ENCODE measurements around the gene SCT.
"Not testable (repeated sequence)": the region's sequence is repeated elsewhere in the genome, so short reads cannot be mapped to it uniquely, and the experiment has no call there.

Gene SCT

GRCh38 chr11:653837-654236 lies 26.9 kb upstream of the SCT start:
- Mint-ChIP-seq H3K4me1 (ENCODE audit: low read depth) (no peaks in the 10 kb centered on the region), H3K4me3 (no peak overlapping the region), H3K36me3 (no peaks in the 10 kb centered on the region), H3K9me3 (ENCODE audit: low read depth) (no peaks in the 10 kb centered on the region), H3K27me3 (no peaks in the 10 kb centered on the region), H3K27ac (no peak overlapping the region)

DNA sequence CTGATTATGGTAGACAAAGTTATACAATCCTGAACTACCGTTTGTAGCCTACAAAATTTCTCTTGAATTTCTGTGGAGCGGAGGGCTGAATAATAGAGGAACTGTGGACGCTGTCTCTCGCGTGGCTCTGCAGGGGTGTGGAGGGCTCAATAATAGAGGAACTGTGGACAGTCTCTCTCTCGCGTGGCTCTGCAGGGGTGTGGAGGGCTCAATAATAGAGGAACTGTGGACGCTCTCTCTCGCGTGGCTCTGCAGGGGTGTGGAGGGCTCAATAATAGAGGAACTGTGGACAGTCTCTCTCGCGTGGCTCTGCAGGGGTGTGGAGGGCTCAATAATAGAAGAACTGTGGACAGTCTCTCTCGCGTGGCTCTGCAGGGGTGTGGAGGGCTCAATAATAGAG lies 26.2 kb upstream of the SCT start:
- H3K4me1 Mint-ChIP-seq (ENCODE audit: low read depth); H3K36me3 Mint-ChIP-seq; H3K9me3 Mint-ChIP-seq (ENCODE audit: low read depth); H3K4me3 Mint-ChIP-seq; H3K27ac Mint-ChIP-seq; H3K27me3 Mint-ChIP-seq: not testable (repeated sequence)

GRCh38 chr11:650482-650881 lies 23.5 kb upstream of the SCT start:
- Mint-ChIP-seq H3K27ac (no peak overlapping the region), H3K4me3 (no peak overlapping the region), H3K4me1 (ENCODE audit: low read depth) (peaks cover 2% of the 10 kb centered on the region), H3K9me3 (ENCODE audit: low read depth) (no peaks in the 10 kb centered on the region), H3K27me3 (no peaks in the 10 kb centered on the region), H3K36me3 (no peaks in the 10 kb centered on the region)

- not testable (repeated sequence) for H3K4me3 Mint-ChIP-seq; H3K4me1 Mint-ChIP-seq (ENCODE audit: low read depth); H3K27ac Mint-ChIP-seq; H3K36me3 Mint-ChIP-seq; H3K9me3 Mint-ChIP-seq (ENCODE audit: low read depth); H3K27me3 Mint-ChIP-seq
Measured at GRCh38 chr11:647672-648158, 20.7 kb upstream of the SCT start.

DNA sequence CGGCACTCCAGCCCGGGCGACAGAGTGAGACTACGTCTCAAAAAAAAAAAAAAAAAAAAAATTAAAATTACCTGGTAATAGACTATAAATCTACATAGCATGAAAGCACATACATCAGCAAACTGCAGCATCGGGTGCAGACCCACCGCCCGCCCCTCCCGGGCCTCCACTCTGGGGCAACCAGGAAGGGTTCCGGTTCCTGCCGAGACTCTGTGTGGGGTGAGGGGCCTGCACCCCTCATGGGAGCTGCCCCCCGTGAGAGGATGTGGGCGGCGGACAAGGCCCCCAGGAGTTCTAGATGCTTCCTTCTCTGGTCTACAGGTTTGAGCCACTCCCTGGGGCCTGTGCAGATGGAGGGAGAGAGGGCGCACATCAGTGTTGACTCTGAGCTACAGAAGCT lies 19.2 kb upstream of the SCT start:
- Mint-ChIP-seq H3K27ac (no peak overlapping the region), H3K4me1 (ENCODE audit: low read depth) (peaks cover 2% of the 10 kb centered on the region), H3K4me3 (no peak overlapping the region), H3K27me3 (no peaks in the 10 kb centered on the region), H3K36me3 (no peaks in the 10 kb centered on the region), H3K9me3 (ENCODE audit: low read depth) (no peaks in the 10 kb centered on the region)

DNA sequence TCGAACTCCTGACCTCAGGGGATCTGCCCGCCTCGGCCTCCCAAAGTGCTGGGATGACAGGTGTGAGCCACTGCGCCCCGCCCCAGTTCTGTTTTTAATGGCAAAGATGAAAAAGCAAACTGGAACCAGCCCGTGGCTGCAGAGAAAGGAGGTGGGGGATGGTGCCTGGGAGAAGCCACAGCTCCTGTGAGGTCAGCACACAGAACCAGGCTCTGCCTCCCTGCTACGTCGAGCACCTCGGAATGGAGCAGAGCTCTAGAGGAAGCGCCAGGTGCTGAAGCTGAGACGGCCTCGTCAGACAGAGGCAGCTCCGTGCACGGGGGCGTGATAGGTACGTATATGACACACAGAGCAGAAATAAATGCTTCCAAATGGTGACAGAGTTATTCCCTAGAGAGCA lies 18.6 kb upstream of the SCT start:
- no peak overlapping the region for H3K27ac Mint-ChIP-seq
- H3K9me3 Mint-ChIP-seq (ENCODE audit: low read depth): no peaks in the 10 kb centered on the region
- no peaks in the 10 kb centered on the region for H3K36me3 Mint-ChIP-seq
- peaks cover 2% of the 10 kb centered on the region for H3K4me1 Mint-ChIP-seq (ENCODE audit: low read depth)
- no peak overlapping the region for H3K4me3 Mint-ChIP-seq
- no peaks in the 10 kb centered on the region for H3K27me3 Mint-ChIP-seq

DNA sequence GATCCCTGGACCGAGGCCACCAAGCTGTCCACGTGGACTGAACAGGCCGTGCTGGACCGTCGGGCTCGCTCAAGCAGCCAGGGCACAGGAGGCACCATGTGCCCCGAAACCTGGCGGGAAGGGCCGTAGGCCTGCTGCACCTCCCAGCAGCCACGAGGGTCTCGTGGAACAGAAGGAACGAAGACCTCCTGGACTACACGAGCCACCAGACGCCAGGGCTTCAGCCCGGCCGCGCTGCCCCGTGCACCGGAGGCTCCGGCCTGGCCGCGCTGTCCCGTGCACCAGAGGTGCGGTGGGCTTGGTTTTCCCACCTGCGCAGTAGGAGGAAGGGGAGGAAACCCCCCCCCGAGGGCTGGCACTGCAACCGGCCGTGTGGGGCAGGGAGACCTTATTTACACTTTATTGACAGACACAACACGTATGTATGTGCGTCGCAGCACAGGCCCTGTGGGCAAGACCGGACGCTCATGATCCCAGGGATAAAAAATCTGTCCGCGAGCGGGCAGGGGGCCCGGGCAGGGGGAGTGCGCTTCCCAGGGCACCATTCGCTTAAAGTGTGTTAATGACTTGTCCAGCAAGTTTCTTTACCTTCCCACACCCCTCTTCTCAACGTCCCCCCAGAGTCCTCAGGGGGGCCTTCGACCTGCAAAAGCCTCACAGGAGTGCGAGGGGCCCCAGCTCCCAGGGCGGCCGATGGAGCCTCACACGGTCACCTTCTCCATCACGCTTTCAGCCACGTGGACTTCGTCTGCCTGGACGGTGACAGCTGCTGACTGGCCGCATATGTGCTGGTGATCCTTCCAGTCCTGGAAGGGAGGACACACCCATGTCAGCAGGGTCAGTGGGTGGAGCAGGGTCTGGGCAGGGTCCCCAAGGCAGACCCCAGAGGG lies 17.1 kb upstream of the SCT start:
- no peaks in the 10 kb centered on the region for H3K27me3 Mint-ChIP-seq
- peaks cover 5% of the 10 kb centered on the region for H3K4me1 Mint-ChIP-seq (ENCODE audit: low read depth)

DNA sequence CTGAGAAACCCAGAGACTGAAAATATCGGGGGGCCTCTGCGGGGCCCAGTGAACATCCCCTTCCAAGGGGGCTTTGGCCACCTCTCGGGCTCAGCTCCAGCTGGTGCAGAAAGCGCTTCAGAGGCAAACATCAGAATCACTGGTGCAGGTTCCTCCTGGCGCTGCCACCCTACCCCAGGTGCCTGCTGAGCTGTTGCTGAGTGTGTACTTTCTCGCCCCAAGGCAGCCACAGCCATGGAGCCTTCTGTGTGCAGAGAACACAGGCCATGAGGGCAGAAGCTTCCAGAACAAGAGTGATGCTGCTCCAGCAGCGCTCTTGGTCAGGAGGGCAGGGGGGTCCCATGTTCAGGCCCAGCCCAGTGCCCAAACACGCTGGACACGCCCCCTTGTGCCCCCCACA lies 16.4 kb upstream of the SCT start:
- Mint-ChIP-seq H3K4me3 (no peak overlapping the region), H3K27me3 (peaks cover 2% of the 10 kb centered on the region), H3K9me3 (ENCODE audit: low read depth) (no peaks in the 10 kb centered on the region), H3K4me1 (ENCODE audit: low read depth) (peaks cover 10% of the 10 kb centered on the region), H3K36me3 (no peaks in the 10 kb centered on the region), H3K27ac (no peak overlapping the region)

More for the DNA sequence above, 17.1 kb upstream of the SCT start:
- Mint-ChIP-seq H3K27ac (no peak overlapping the region), H3K9me3 (ENCODE audit: low read depth) (no peaks in the 10 kb centered on the region), H3K4me3 (no peak overlapping the region), H3K36me3 (no peaks in the 10 kb centered on the region)

- no peak overlapping the region for H3K27ac Mint-ChIP-seq
- H3K27me3 Mint-ChIP-seq: peaks cover 3% of the 10 kb centered on the region
- H3K4me3 Mint-ChIP-seq: no peak overlapping the region
- H3K36me3 Mint-ChIP-seq: no peaks in the 10 kb centered on the region
- H3K4me1 Mint-ChIP-seq (ENCODE audit: low read depth): peaks cover 13% of the 10 kb centered on the region
- H3K9me3 Mint-ChIP-seq (ENCODE audit: low read depth): no peaks in the 10 kb centered on the region
Measured at GRCh38 chr11:641806-642370, 14.9 kb upstream of the SCT start.

GRCh38 chr11:640021-640706 lies 13.2 kb upstream of the SCT start:
- H3K27ac Mint-ChIP-seq: peak overlapping the region; percentile 28
- H3K4me3 Mint-ChIP-seq: peak overlapping the region; percentile 66

GRCh38 chr11:639332-639955 lies 12.5 kb upstream of the SCT start:
- Mint-ChIP-seq H3K4me1 (ENCODE audit: low read depth) (peaks cover 11% of the 10 kb centered on the region), H3K27me3 (peaks cover 3% of the 10 kb centered on the region), H3K9me3 (ENCODE audit: low read depth) (no peaks in the 10 kb centered on the region), H3K36me3 (no peaks in the 10 kb centered on the region), H3K27ac (no peak overlapping the region), H3K4me3 (no peak overlapping the region)

More at GRCh38 chr11:640021-640706, 13.2 kb upstream of the SCT start:
- no peaks in the 10 kb centered on the region for H3K36me3 Mint-ChIP-seq
- H3K9me3 Mint-ChIP-seq (ENCODE audit: low read depth): no peaks in the 10 kb centered on the region
- peaks cover 3% of the 10 kb centered on the region for H3K27me3 Mint-ChIP-seq
- peaks cover 11% of the 10 kb centered on the region for H3K4me1 Mint-ChIP-seq (ENCODE audit: low read depth)

- Mint-ChIP-seq H3K36me3 (no peaks in the 10 kb centered on the region), H3K4me1 (ENCODE audit: low read depth) (peaks cover 11% of the 10 kb centered on the region), H3K9me3 (ENCODE audit: low read depth) (no peaks in the 10 kb centered on the region), H3K27ac (no peak overlapping the region), H3K27me3 (peaks cover 3% of the 10 kb centered on the region), H3K4me3 (peak overlapping the region; percentile 35)
Measured at GRCh38 chr11:638631-639331, 11.8 kb upstream of the SCT start.

DNA sequence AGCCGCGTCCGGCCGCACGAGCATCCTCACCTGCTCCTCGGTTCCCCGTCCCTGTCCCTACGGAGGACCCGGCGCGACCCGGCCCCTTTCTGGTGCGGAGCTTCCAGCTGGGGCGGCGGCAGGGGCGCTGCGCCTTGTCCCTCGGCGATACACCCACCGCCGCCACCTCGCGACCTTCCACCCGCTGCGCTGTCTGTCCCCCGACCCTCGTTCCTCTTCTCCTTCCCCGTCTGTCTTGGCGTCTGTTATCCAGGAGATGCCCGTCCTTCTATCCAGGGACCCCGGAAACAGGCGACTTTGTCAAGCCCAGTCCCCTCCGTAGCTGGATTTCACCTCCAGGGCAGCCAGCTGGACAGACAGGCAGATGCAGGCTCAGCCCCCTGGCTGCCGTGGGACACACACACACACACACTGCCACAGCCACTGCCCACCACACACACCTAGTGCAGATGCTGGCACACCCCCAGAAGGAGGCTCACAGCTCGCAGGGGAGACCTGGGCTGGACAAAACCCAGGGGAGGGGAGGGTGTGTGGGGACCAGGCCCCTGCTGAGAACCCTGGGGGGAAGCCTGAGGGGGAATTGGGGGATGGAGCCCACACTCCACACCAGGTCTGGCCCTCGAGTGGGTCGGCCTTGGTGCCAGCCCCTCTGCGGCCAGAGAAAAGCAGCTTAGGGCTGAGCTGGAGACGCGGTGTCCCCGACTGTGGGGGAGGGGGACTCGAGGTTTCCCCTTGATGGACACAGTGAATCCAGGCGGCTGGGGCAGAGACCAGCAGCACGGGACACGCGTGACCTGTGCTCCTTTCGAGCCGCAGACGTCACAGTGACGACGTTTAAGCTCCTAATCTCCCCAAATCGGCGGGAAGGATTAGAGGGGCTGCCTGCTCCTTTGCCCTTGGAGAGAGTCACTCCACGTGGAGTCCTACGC lies 10.9 kb upstream of the SCT start:
- H3K4me3 Mint-ChIP-seq: peak overlapping the region; percentile 46
- peaks cover 3% of the 10 kb centered on the region for H3K27me3 Mint-ChIP-seq
- no peak overlapping the region for H3K27ac Mint-ChIP-seq

DNA sequence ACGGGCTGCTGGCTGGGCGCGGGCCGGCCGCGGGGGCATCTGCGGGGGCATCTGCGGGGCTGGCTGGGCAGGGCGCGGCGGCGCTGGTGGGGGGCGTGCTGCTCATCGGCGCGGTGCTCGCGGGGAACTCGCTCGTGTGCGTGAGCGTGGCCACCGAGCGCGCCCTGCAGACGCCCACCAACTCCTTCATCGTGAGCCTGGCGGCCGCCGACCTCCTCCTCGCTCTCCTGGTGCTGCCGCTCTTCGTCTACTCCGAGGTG lies 10.3 kb upstream of the SCT start:
- Mint-ChIP-seq H3K27ac (no peak overlapping the region), H3K36me3 (no peaks in the 10 kb centered on the region), H3K9me3 (ENCODE audit: low read depth) (no peaks in the 10 kb centered on the region), H3K27me3 (peaks cover 3% of the 10 kb centered on the region), H3K4me3 (peak overlapping the region; percentile 46), H3K4me1 (ENCODE audit: low read depth) (peaks cover 11% of the 10 kb centered on the region)

More for the DNA sequence above, 10.9 kb upstream of the SCT start:
- Mint-ChIP-seq H3K4me1 (ENCODE audit: low read depth) (peaks cover 11% of the 10 kb centered on the region), H3K9me3 (ENCODE audit: low read depth) (no peaks in the 10 kb centered on the region), H3K36me3 (no peaks in the 10 kb centered on the region)

Measured in activated naive CD8-positive, alpha-beta T cell (primary cell).